ENCODE measurements around the gene CROCC2.

- TF ChIP-seq ZNF449 (tag by site-specific recombination; IDR thresholded peaks at IDR 0.05), result no peak
- no peak for TF ChIP-seq PRDM10 (tag by site-specific recombination; IDR thresholded peaks at IDR 0.05)
- TF ChIP-seq ZSCAN30 (tag by site-specific recombination; IDR thresholded peaks at IDR 0.05), result no peak
- no peak for TF ChIP-seq YY1 (tag by site-specific recombination; IDR thresholded peaks at IDR 0.05)
- no peak for TF ChIP-seq ZNF146 (tag by site-specific recombination; IDR thresholded peaks at IDR 0.05)
- no peak for TF ChIP-seq CTCF (tag by site-specific recombination; IDR thresholded peaks at IDR 0.05)
- no peak for TF ChIP-seq ZBTB21 (tag by site-specific recombination; IDR thresholded peaks at IDR 0.05)
- TF ChIP-seq REST (tag by site-specific recombination; IDR thresholded peaks at IDR 0.05), result no peak
- no peak for TF ChIP-seq MZF1 (tag by site-specific recombination; IDR thresholded peaks at IDR 0.05; ENCODE audit: borderline replicate concordance)
- no peak for TF ChIP-seq ZNF24 (tag by site-specific recombination; IDR thresholded peaks at IDR 0.05)
- TF ChIP-seq KLF8 (tag by site-specific recombination; IDR thresholded peaks at IDR 0.05), result no peak
- TF ChIP-seq ZNF777 (tag by site-specific recombination; IDR thresholded peaks at IDR 0.05; ENCODE audit: borderline replicate concordance), result no peak
These were observed 13.9 kb downstream of the CROCC2 start for GRCh38 chr2:240919786-240920782.
